Natural killer cell (primary cell): ENCODE results near the gene EIF5AL1. TPM values are rescaled to one million over a fixed set of nuclear protein-coding genes. Genes with fewer than 3 reads are reported as not detected.

Experiments
- ATAC-seq, 3 donors: fragments of 150-1000 bp in 2 of 3; fragments of 200-7000 bp in 1 of 3; cut with Tn5 transposase; 1 replicate in 1 of 3; 2 replicates in 2 of 3; pipeline ENCODE4 v1.10.0; 2021; ENCODE audit warnings: mild to moderate bottlenecking in 2 of 3, moderate library complexity in 2 of 3
- DNase-seq, 2 donors: peaks; one replicate each; pipeline versions ENCODE4 v3.0.0 to v3.0.0-alpha.2; 2013 to 2021; ENCODE audit warnings: mixed read lengths in 1 of 2
- H3K27ac ChIP-seq: one replicate; pipeline ENCODE4 v1.5.1; 2013; ENCODE audit warnings: mild to moderate bottlenecking, low read length
- H3K27me3 ChIP-seq: one replicate; pipeline ENCODE4 v1.6.1; 2013; ENCODE audit warnings: low read length; ENCODE audit not compliant: control insufficient read depth, insufficient read depth
- H3K36me3 ChIP-seq: one replicate; pipeline ENCODE4 v1.6.1; 2013; ENCODE audit warnings: low read length; ENCODE audit not compliant: control insufficient read depth, insufficient read depth
- H3K4me1 ChIP-seq: one replicate; pipeline ENCODE4 v1.6.1; 2013; ENCODE audit warnings: low read length; ENCODE audit not compliant: control insufficient read depth, insufficient read depth
- H3K4me3 ChIP-seq: one replicate; pipeline ENCODE4 v1.5.1; 2013; ENCODE audit warnings: low read length
- H3K9me3 ChIP-seq: one replicate; pipeline ENCODE4 v1.6.1; 2013; ENCODE audit warnings: low read length; ENCODE audit not compliant: control insufficient read depth, insufficient read depth
- H3K27ac Mint-ChIP-seq, 2 donors: one replicate each; pipeline ENCODE4 v1.8.0; 2022; ENCODE audit warnings: mild to moderate bottlenecking in 2 of 2, mixed read lengths in 2 of 2, moderate library complexity in 1 of 2
- H3K27me3 Mint-ChIP-seq, 2 donors: one replicate each; pipeline ENCODE4 v1.8.0; 2022; ENCODE audit warnings: low read depth in 2 of 2, mixed read lengths in 2 of 2
- H3K36me3 Mint-ChIP-seq: one replicate; pipeline ENCODE4 v1.8.0; 2022; ENCODE audit warnings: mixed read lengths
- H3K4me1 Mint-ChIP-seq, 2 donors: one replicate each; pipeline ENCODE4 v1.8.0; 2022; ENCODE audit warnings: mixed read lengths in 2 of 2
- H3K4me3 Mint-ChIP-seq: one replicate; pipeline ENCODE4 v1.8.0; 2022; ENCODE audit warnings: mild to moderate bottlenecking, moderate library complexity, mixed read lengths
- H3K9me3 Mint-ChIP-seq, 2 donors: one replicate each; pipeline ENCODE4 v1.8.0; 2022; ENCODE audit warnings: mixed read lengths in 2 of 2
- WGBS: methylation state at CpG from one replicate; pipeline ENCODE4 v1.1.7; 2013; ENCODE audit warnings: missing lambda C conversion rate; ENCODE audit not compliant: insufficient coverage; 5-methylcytosine and 5-hydroxymethylcytosine counted together
- intact Hi-C: fragments of 100-400 bp; cut with micrococcal nuclease; formaldehyde crosslinking; loops from one replicate; pipeline ENCODE4 v1.14.2; 2022
- total RNA-seq, 4 donors: library from RNA; stranded (reverse); fragments of 120-200 nt in 1 of 4; gene quantifications; one replicate each; pipeline versions ENCODE4 v1.2.3 to v1.2.4, GENCODE V29; 2013 to 2022
- TF ChIP-seq, protein P1 (sequence below): fragments of 200-600 bp; IDR thresholded peaks from one replicate; pipeline ENCODE4 v1.8.0; 2022; ENCODE audit warnings: antibody characterized with exemption

EIF5AL1 gene
- total RNA-seq, 3 donors from 2014 or later (not counting 1 experiment from before 2014, with no cell fraction given), result 0.13 to 2.0 (median 0.14) TPM

GRCh38 chr10:79492839-79493238, 19.5 kb upstream of the EIF5AL1 start:
- no peak overlapping the region for H3K27ac Mint-ChIP-seq
- DNase-seq, result no peak
- intact Hi-C loops, result no loop called here
- Histone ChIP-seq H3K9me3 (no peaks in the 10 kb centered on the region), H3K27me3 (no peaks in the 10 kb centered on the region), H3K36me3 (no peaks in the 10 kb centered on the region), H3K4me3 (no peak overlapping the region), H3K27ac (no peak overlapping the region), H3K4me1 (no peaks in the 10 kb centered on the region)
- TF ChIP-seq, protein P1, sequence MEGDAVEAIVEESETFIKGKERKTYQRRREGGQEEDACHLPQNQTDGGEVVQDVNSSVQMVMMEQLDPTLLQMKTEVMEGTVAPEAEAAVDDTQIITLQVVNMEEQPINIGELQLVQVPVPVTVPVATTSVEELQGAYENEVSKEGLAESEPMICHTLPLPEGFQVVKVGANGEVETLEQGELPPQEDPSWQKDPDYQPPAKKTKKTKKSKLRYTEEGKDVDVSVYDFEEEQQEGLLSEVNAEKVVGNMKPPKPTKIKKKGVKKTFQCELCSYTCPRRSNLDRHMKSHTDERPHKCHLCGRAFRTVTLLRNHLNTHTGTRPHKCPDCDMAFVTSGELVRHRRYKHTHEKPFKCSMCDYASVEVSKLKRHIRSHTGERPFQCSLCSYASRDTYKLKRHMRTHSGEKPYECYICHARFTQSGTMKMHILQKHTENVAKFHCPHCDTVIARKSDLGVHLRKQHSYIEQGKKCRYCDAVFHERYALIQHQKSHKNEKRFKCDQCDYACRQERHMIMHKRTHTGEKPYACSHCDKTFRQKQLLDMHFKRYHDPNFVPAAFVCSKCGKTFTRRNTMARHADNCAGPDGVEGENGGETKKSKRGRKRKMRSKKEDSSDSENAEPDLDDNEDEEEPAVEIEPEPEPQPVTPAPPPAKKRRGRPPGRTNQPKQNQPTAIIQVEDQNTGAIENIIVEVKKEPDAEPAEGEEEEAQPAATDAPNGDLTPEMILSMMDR, result no peak
- H3K4me1 Mint-ChIP-seq, result peaks cover 0 to 6% of the 10 kb centered on the region in 2 donors
- WGBS, result 58% methylated on average over 3 of the region's 3 CpGs
- H3K9me3 Mint-ChIP-seq, result no peaks in the 10 kb centered on the region
- H3K36me3 Mint-ChIP-seq, result no peaks in the 10 kb centered on the region
- H3K27me3 Mint-ChIP-seq, result peaks cover 7 to 10% of the 10 kb centered on the region in 2 donors
- no peak for ATAC-seq
- H3K4me3 Mint-ChIP-seq, result no peak overlapping the region

DNA sequence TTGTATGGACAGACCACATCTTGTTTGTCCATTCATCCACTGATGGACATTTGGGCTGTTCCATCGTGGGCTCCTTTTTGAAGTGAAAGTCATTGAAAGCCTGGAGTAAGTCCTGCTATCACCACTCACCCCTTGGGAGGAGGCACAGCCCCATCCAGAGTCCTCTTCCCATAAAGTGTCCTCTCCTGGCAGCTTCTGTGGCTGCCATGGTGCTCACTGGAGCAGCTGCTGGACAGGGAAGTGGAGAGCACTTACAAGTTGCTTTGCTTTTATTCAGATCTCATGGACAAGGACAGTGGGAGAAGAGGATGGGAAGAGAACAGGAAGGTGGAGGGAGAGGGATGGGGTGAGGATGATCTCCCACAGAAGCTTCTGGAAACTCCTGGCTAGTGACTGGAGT, 18.5 kb upstream of the EIF5AL1 start:
- Histone ChIP-seq H3K36me3 (no peaks in the 10 kb centered on the region), H3K4me1 (no peaks in the 10 kb centered on the region), H3K27me3 (no peaks in the 10 kb centered on the region), H3K9me3 (no peaks in the 10 kb centered on the region), H3K27ac (no peak overlapping the region), H3K4me3 (no peak overlapping the region)
- DNase-seq (no peak), ATAC-seq (no peak)
- TF ChIP-seq, protein P1, result no peak
- intact Hi-C loops, result no loop called here
- 82% methylated on average over 1 of the region's 1 CpG for WGBS
- no peak overlapping the region for H3K27ac Mint-ChIP-seq
- peaks cover 0 to 6% of the 10 kb centered on the region in 2 donors for H3K4me1 Mint-ChIP-seq
- no peaks in the 10 kb centered on the region for H3K36me3 Mint-ChIP-seq
- no peak overlapping the region for H3K4me3 Mint-ChIP-seq
- H3K9me3 Mint-ChIP-seq, result no peaks in the 10 kb centered on the region
- peaks cover 12 to 16% of the 10 kb centered on the region in 2 donors for H3K27me3 Mint-ChIP-seq

DNA sequence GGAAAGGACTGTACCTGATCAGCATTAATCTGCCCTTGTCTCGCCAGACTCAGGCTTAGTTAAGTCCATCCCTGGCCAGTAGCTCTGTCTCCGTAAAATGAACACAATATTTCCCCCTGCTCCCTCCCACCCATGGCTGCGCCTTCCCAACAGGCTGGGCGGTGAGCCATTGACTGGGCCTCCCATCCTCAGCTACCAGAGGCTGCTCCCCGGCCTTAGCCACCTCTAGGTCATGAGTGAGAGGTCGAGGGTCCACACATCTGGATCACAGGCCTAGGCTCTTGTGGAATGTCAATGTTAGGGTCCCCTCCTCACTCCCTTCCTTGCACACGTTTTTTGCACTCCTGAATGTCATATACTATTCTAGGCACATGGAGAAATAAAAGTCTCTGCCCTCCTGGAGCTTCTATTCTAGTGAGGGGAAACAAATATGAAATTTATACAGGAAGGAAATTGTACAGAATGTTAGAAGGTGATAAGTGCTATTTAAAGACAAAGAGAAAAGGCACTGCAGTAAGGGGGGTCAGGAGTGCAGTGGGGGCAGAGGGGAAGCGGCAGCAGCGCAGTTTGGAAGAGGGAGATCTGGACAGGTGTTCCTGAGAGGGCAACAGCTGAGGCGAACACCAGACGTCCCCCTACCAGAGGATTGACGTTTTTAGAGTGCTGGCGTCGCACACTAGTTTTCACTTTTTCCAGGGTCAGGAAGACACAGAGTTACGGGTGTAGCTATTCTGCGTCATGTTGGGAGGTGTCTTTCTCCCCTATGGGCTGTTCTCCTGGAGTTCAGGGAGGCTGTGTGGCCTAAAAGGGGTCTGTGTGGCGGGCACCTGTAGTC, 17.2 kb upstream of the EIF5AL1 start:
- TF ChIP-seq, protein P1, result no peak
- peaks cover 0 to 6% of the 10 kb centered on the region in 2 donors for H3K4me1 Mint-ChIP-seq
- no peaks in the 10 kb centered on the region for H3K9me3 ChIP-seq
- no peaks in the 10 kb centered on the region for H3K4me1 ChIP-seq
- no peak overlapping the region for H3K27ac ChIP-seq
- no peaks in the 10 kb centered on the region for H3K36me3 ChIP-seq
- WGBS, result 62% methylated on average over 16 of the region's 17 CpGs
- peaks cover 12 to 16% of the 10 kb centered on the region in 2 donors for H3K27me3 Mint-ChIP-seq
- H3K9me3 Mint-ChIP-seq, result no peaks in the 10 kb centered on the region
- H3K4me3 ChIP-seq, result no peak overlapping the region
- ATAC-seq (no peak), DNase-seq (no peak)
- H3K27me3 ChIP-seq, result no peaks in the 10 kb centered on the region
- intact Hi-C loops, result no loop called here
- H3K36me3 Mint-ChIP-seq, result no peaks in the 10 kb centered on the region
- no peak overlapping the region for H3K4me3 Mint-ChIP-seq
- H3K27ac Mint-ChIP-seq, result no peak overlapping the region
